ENCODE results near the gene TMC6. TPM values are rescaled to one million over a fixed set of nuclear protein-coding genes. Genes with fewer than 3 reads are reported as not detected.
A peak's percentile ranks its signal among the peaks of the same experiment; 100 is the strongest.

Gene TMC6
- polyA plus RNA-seq, 1 donor (not counting 4 experiments of a cell fraction or from before 2014, with no cell fraction given): 20.4 TPM

GRCh38 chr17:78138204-78139060 is 9.9 kb upstream of the TMC6 start:
- Histone ChIP-seq H3K9ac (ENCODE audit: control insufficient read depth, extremely low read depth, insufficient read depth, low read length) (no peak overlapping the region), H3K9me3 (ENCODE audit: control insufficient read depth, low read depth, low read length) (no peaks in the 10 kb centered on the region), H3K4me1 (ENCODE audit: control insufficient read depth, extremely low read depth, insufficient read depth, low read length) (peaks cover 25% of the 10 kb centered on the region), H3K79me2 (ENCODE audit: control insufficient read depth, insufficient read depth, low read length) (no peaks in the 10 kb centered on the region), H2AFZ (ENCODE audit: control insufficient read depth, low read length) (no peak overlapping the region), H3K27ac (ENCODE audit: control insufficient read depth, insufficient read depth, low read length) (no peak overlapping the region), H3K4me3 (ENCODE audit: control insufficient read depth in 2 of 3, extremely low read depth in 1 of 3, insufficient read depth in 2 of 3, low read depth in 1 of 3, low read length in 3 of 3) (no peak overlapping the region), H3K36me3 (ENCODE audit: control insufficient read depth in 2 of 2, extremely low read depth in 1 of 2, insufficient read depth in 2 of 2, low read length in 2 of 2) (no peaks in the 10 kb centered on the region), H4K20me1 (ENCODE audit: control insufficient read depth, extremely low read depth, insufficient read depth, low read length) (no peaks in the 10 kb centered on the region), H3K4me2 (ENCODE audit: control insufficient read depth, extremely low read depth, insufficient read depth, low read depth, low read length) (no peak overlapping the region), H3K9me1 (ENCODE audit: control insufficient read depth, extremely low read depth, insufficient read depth, low read length) (peaks cover 4% of the 10 kb centered on the region), H3K27me3 (ENCODE audit: control insufficient read depth, extremely low read depth, insufficient read depth, low read length) (peaks cover 13% of the 10 kb centered on the region)
- dilution Hi-C loops (cut with MboI; ENCODE audit: extremely low pct_ligation_motif_present, low sequenced_read_pairs): no loop called here
- no peak for FAIRE-seq
- TF ChIP-seq EZH2 (IDR thresholded peaks at IDR 0.05; ENCODE audit: low read length): no peak
- TF ChIP-seq CTCF (optimal IDR thresholded peaks at IDR 0.05 in 1 of 3, IDR thresholded peaks at IDR 0.05 in 1 of 3, conservative IDR thresholded peaks at IDR 0.05 in 1 of 3; ENCODE audit: extremely low read depth in 1 of 3, insufficient read depth in 2 of 3, low read length in 3 of 3): no peak
- no peak for DNase-seq (ENCODE audit: low read depth, low spot score)

DNA sequence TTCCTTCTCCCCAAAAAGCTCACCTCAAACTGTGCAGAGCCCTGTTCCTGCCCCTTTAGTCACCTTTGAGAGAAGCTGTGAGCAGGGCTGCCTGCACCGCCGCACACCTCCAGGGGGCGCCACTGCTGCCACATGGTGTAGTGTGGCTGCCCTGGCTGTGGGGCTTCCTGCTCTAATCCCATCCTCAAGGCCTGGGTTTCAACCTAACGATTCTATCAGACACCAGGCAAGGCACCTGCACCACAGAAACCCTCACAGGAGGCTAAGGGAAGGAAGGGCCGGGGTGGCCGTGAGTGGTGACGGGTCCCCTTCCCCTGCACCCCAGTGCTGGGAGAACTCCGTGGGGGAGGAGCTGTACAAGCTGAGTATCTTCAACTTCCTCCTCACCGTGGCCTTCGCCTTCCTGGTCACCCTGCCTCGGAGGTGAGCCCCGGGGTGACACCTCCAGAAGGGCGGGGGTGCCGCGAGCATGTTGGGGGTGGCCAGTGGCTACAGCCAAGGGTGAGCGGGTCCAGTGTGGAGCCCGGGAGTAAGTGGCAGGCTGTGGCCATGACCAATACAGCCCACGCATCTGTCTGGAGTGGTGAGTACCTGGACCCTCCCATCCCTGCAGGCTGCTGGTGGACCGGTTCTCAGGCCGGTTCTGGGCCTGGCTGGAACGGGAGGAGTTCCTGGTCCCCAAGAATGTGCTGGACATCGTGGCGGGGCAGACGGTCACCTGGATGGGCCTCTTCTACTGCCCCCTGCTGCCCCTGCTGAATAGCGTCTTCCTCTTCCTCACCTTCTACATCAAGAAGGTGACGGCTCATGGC is 9.0 kb upstream of the TMC6 start:
- dilution Hi-C loops (cut with MboI; ENCODE audit: extremely low pct_ligation_motif_present, low sequenced_read_pairs): no loop called here
- no peak for DNase-seq (ENCODE audit: low read depth, low spot score)
- Histone ChIP-seq H3K9me3 (ENCODE audit: control insufficient read depth, low read depth, low read length) (no peaks in the 10 kb centered on the region), H3K9ac (ENCODE audit: control insufficient read depth, extremely low read depth, insufficient read depth, low read length) (no peak overlapping the region), H3K79me2 (ENCODE audit: control insufficient read depth, insufficient read depth, low read length) (no peaks in the 10 kb centered on the region), H3K36me3 (ENCODE audit: control insufficient read depth in 2 of 2, extremely low read depth in 1 of 2, insufficient read depth in 2 of 2, low read length in 2 of 2) (no peaks in the 10 kb centered on the region), H3K27ac (ENCODE audit: control insufficient read depth, insufficient read depth, low read length) (no peak overlapping the region), H3K27me3 (ENCODE audit: control insufficient read depth, extremely low read depth, insufficient read depth, low read length) (peaks cover 14% of the 10 kb centered on the region), H3K4me3 (ENCODE audit: control insufficient read depth in 2 of 3, extremely low read depth in 1 of 3, insufficient read depth in 2 of 3, low read depth in 1 of 3, low read length in 3 of 3) (no peak overlapping the region), H3K4me2 (ENCODE audit: control insufficient read depth, extremely low read depth, insufficient read depth, low read depth, low read length) (no peak overlapping the region), H2AFZ (ENCODE audit: control insufficient read depth, low read length) (no peak overlapping the region), H3K4me1 (ENCODE audit: control insufficient read depth, extremely low read depth, insufficient read depth, low read length) (peaks cover 25% of the 10 kb centered on the region), H4K20me1 (ENCODE audit: control insufficient read depth, extremely low read depth, insufficient read depth, low read length) (no peaks in the 10 kb centered on the region), H3K9me1 (ENCODE audit: control insufficient read depth, extremely low read depth, insufficient read depth, low read length) (peaks cover 4% of the 10 kb centered on the region)
- TF ChIP-seq EZH2 (IDR thresholded peaks at IDR 0.05; ENCODE audit: low read length) (no peak), CTCF (optimal IDR thresholded peaks at IDR 0.05 in 1 of 3, IDR thresholded peaks at IDR 0.05 in 1 of 3, conservative IDR thresholded peaks at IDR 0.05 in 1 of 3; ENCODE audit: extremely low read depth in 1 of 3, insufficient read depth in 2 of 3, low read length in 3 of 3) (peak; percentile 66 to 72 (median 71))
- no peak for FAIRE-seq

Measured in keratinocyte (primary cell).